ENCODE measurements around the gene MTHFD2L.

- no peak for TF ChIP-seq CTCF (IDR thresholded peaks at IDR 0.05; ENCODE audit: low read length)
- TF ChIP-seq EZH2 (optimal IDR thresholded peaks at IDR 0.05; ENCODE audit: low read depth, low read length) = no peak
Measured at GRCh38 chr4:74156521-74156920, 1.4 kb upstream of the MTHFD2L start.

All from MM.1S (cell line).